GM10266 (cell line): ENCODE results near the gene SHF.

ENCODE experiments used
- DNase-seq: peaks from one replicate; pipeline ENCODE4 v3.0.0; 2012; ENCODE audit errors: extremely low spot score
- CTCF ChIP-seq: IDR thresholded peaks from 2 replicates; pipeline ENCODE4 v1.5.1; 2012; ENCODE audit warnings: mild to moderate bottlenecking, low read depth; ENCODE audit not compliant: control insufficient read depth, insufficient read depth; ENCODE audit errors: missing control alignments

Gene SHF

GRCh38 chr15:45201869-45202268 is 14.1 kb upstream of the SHF start:
- DNase-seq = no peak
- no peak for TF ChIP-seq CTCF

DNA sequence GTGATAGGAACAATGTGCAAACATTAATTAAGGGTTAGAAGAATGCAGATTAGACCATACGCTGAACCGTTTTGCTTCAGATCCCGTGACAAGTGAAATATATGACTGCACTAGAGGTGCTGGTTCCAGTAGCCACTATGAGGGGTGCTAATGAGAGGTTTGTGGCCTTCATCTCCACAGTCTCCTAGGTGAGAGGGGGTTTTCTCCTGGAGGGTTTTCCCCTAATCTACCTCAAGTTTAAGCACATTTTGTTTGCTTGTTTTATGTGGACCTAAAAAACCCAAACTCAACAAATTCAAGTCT is 13.7 kb upstream of the SHF start:
- no peak for DNase-seq
- no peak for TF ChIP-seq CTCF

- no peak for DNase-seq
- no peak for TF ChIP-seq CTCF
Observed at GRCh38 chr15:45200799-45201556, 13.2 kb upstream of the SHF start.

- no peak for TF ChIP-seq CTCF
- DNase-seq = peak; percentile 80
Observed at GRCh38 chr15:45200001-45200798, 12.4 kb upstream of the SHF start.

DNA sequence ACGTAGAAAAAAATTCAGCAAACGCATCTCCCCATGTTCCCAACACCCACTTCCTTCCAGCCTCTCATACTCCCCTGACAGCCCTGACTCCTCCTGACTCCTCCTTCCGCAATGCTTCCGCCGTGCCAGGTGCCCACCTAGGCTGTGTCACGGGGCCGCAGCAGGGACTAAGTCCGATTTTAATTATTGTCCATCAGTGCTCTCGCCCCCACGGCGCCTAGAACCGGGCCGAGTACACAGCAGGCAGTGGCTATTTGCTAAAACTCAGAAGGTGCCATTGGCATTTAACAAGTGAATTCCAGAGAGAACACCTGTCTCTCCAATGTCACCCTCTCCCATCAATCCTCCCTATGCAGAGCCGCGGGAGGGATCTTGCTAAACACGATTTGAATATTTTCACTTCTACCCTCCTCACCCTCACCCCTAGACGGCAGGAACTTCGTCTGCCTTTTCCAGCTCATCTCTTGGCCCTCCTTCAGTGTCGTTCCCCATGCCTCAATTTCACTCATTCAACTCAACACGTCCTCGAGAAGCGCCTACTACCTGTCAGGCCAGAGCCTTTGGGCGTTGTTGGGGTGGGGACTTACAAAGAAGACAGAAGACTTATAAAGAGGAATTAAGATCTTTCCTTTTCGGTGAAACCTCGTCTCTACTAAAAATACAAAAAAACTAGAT is 11.5 kb upstream of the SHF start:
- no peak for DNase-seq
- no peak for TF ChIP-seq CTCF

DNA sequence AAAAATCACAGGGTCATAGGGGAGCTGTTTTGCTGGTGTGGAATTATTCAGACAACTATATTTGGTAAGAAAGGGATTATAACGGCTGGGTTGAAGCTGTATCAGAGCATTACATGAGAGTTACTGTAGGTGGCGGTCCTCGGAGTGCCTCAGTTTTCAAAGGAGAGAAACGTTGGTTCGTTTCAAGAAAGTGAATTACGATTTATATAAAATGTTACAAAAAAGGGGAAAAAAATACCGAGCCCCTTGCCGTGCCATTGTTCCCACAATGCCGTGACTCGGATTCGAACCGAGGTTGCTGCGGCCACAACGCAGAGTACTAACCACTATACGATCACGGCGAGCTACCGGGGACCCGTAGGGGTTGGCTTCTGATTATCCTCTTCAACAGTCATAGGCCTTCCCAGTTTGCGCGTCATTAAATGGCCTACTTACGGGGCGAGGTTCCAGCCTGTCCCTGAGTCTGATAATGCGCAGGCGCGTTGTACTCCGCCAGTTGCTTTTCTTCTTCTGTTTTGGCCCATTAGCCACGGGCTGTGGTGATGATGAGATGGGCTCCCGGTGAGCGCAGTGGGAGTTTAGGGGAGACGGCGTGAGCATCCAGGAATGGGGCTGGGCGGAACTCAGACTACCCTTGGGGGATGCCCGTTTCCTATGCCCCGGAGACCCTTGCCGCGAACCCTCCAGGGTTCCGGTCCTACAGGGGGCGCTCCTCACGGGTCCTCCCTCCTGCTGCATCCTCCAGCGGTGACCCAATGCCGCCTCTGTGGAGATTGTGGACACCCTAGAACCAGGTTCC is 10.8 kb upstream of the SHF start:
- peak; percentile 86 for DNase-seq
- TF ChIP-seq CTCF = peak; percentile 78
